NCI-H524 treated with DMSO at 0.1 percent for 48 hours (cell line): ENCODE data around the gene L1CAM.

Experiments used
- DNase-seq: peaks from one replicate; lab custom pipeline; 2025; lab: John Stamatoyannopoulos, UW

The L1CAM gene

DNA sequence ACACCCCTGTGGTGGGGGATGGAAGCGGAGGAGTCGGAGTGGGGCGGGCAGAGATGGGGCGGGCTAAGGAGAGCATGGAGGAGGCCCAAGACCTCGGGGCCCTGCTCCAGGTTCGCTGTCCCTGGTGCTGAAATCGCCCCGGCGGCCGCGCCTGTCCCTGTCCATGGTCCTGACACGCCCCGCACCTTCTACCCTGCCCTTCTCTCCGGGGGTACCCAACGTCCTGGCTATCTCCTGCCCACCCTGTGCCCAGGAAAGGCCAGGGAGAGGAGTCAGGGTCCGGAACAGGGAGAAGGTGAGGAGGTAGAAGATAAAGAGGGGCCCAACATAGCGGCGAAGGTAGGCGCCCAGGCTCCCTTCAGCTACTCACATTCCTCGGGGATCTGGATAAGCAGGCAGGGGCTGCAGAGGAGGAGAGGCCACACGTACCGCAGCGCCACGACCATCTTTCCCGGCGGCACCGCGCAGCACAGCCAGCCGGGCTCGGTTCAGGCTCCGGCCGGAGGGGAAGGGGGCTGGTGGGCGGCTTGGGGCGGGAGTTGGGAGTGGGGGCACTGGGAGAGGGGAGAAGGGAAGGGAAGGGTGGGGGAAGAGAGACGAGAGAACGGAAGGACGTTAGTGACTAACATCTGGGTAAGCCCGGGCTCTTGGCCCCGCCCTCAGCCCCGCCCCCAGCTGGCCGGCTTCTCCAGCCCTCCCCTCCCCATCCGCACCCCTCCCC, 10.4 kb downstream of the L1CAM start:
- no peak for DNase-seq

DNA sequence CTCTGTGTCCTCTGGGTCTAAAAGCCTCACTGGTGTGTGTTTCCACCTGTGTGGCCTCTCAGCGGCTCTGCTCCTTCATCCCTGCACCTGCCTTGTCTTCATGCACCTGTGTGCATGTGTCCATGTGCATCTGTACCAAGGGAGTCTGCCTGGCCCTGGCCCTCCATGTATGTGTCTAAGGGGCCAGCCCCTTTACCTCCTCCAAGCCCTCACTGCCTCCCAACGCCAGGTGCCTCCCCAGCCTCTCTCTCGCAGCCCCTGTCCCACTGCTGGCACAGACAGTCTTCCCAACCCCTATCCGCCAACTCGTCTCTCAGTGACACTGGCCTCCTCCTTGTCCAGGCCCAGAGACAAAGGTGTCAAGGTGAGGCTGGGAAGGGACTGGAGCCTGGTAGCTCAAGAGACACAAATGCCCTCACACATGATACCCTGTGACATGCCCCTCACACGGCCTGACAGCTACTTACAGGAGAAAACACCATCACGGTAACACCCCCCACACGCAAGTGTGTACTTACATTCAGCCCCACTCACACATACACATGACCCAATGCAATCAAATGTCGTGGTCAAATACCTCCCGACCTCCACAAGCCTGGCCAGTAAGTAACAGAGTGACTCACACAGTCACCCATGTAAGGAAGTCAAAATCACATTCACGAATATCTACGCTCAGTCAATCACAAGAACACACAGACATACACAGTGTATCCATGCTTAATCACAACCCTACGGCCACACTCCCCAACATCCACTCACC, 11.4 kb downstream of the L1CAM start:
- no peak for DNase-seq

DNA sequence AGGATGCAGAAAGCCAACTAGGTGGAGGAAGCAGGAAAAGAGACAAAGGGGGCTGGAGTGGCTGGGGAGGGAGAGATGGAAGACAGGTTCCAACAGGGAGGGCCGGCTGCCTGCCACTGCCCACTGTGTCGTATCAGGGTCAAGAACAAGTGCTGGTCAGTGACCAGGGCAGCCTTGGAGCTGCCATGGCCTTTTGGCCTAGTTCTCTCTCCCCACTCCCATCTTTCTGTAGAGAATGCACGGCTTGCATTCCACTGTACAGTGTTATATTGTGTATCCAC, 11.9 kb downstream of the L1CAM start:
- no peak for DNase-seq

DNA sequence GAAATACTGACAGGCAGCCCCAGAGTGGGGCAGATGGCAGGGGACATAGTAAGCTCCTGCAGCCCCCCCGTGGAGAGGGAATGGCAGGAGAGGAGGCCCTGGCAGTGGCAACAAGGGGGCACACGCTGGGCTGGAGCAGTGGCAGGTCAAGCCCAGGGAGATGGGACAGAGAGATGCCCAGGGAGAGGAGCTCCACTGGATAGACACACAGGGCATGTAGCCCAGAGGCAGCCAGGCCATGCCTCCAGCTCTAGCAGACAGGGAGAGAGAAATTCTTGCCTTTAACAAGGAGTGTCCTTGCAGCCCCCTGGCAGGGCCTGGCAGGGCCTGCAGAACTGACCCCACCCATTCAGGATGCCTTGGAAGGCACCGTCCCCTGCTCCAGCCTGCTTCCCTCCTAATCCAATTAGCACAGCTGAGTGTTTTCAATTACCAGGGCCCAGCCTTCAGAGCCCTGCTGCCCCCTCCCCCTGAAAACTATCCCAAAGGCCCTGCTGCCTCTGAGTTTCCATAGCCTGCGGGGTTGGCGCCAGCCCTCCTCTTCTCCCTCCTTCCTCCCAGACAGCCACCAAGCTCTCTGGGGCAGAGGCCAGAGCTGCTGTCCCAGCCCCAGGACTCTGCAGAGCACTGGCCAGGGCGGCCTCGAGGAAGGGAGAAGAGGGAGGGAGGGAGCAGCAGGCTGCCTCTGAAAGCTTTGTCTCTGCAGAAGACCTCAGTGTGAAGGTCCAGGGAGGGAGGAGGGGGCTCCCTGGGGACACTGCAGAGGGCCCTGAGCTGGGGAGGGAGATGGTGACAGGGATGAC, 12.5 kb downstream of the L1CAM start:
- DNase-seq, result peak; percentile 92

DNA sequence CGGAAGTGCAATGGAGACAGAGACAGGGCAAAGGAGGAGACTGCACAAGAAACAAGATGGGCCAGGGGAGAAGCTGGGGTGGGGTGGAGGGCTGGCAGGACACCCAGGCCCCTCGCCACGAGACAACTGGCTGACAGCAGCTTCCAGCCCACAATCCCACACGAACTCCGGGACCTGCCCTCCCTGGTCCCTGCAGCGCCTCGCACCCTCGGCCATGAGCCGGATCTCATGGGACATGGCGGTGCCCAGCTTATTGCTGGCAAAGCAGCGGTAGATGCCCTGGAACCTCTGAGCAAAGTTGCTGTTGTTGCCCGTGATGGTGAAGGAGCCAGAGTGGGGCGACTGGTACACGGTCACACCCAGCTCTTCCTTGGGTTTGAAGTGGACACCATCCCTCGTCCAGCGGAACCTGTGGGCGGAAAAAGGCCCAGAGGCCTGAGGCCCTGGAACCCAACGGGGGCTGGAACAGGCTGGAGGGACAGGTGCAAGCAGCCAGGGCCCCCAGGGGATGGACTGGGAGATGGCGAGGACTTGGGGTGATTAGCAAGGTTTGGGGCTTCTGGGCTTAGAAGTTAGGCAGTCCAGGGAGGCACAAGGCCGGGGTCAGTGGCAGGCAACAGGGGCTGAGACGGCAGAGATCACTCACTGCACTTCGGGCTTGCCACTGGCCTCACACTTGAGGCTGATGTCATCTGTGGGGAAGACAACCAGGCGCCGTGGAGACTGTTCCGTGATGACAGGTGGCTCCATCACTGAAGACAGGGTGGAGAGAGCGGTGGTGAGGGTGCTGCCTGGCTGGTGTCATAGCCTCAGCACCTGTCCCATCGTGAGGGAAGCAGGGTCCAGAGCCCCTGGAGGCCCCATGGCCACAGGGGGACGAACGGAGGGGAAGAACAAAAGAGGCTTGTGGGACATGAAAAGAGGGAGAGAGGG, 13.8 kb downstream of the L1CAM start:
- DNase-seq, result no peak

DNA sequence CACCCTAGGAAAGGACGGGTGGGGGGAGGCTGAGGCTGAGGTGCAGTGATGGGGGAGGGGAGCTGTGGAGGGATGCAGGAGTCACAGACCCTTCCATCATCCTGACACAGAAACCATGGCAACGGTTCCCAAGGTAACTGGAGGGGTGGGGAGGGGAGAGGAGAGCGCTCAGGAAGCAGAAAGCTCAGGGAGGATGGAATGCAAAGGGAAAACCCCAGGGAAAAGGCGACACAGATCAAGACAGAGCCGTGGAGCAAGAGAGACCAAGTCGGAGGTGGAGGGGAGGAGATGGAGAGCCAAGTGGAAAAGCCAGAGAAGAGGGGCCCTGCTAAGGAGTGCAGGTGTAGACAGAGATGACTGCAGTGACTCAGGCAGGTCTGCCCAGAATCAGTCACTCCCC, 14.5 kb downstream of the L1CAM start:
- no peak for DNase-seq

DNA sequence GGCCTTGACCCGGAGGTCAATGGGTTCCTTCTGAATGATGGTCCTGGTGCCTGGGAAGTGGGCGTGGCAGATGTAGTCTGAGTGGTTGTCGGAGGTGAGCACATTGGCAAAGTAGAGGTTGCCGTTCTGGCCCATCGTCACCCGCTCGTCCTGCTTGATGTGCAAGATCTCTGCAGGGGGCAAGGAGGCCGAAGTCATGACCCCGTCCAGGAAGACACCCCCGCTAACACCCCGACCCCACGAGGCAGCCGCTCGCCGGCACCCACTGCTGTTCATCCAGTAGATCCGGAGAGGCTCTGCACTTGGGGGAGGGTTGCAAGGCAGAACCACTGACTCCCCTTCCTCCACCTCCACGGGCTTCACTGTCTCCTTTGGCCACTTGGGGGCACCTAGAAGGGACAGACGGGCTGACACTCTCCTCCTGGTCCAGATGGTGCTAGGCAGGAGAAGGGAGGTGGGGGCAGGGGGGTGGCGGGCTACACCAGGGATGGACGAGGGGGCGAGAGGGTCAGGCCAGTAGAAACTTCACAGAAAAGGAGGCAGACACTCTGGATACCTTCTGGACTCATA, 15.1 kb downstream of the L1CAM start:
- no peak for DNase-seq

DNA sequence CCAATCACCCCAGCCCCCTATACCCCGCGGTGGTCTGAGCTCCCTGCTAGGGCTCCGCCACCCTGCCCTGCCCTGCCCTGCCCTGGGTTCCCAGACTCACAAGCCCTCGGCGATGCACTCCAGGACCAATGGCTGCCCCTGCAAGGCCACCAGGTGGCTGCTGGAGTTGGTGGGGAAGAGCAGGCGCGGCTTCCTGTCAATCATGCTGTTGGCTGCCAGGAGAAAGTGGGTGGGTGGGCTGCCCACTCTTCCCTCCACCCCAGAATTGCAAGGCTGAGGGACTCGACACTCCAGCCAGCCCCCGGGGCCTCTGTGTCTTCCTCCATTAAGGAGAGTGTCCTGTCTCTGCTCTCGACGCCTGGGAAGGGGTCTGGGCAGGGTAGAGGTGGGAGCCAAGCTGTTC, 15.7 kb downstream of the L1CAM start:
- DNase-seq, result no peak

DNA sequence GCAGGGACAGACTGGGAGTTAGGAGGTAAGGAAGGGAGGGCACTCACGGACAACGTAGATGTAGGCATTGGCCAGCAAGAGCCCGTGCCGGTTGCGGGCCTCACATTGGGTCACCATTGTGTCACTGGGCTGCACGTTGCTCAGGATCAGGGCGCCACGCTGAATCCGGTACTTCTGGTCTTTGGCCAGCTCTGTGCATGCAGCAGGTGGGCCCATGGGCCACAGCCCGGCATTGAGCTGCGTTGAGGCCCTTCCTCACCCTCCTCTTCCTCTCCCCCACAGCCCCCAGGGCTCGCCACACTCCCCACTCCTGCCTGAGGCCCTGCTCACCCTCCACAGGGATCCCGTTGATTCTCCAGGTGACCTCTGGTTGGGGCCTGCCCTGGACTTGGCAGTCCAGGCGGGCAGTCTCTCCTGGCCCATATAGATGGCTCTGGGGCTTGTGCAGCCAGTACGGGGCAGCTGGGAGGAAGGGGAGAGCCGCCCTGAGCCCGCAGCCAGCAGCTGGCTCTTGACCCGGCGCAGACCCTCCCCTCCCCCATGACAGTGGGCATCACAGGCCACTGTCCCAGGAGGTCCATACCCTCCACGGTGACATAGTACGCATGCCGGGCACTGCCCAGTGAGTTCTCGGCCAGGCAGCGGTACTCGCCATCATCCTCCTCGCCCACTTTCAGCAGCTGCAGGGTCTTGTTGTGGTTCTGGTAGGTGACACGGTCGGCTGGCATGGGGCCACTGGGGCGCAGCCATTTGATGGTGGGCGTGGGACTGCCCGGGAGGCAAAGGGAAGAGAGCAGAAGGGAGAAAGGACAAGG, 16.3 kb downstream of the L1CAM start:
- no peak for DNase-seq

DNA sequence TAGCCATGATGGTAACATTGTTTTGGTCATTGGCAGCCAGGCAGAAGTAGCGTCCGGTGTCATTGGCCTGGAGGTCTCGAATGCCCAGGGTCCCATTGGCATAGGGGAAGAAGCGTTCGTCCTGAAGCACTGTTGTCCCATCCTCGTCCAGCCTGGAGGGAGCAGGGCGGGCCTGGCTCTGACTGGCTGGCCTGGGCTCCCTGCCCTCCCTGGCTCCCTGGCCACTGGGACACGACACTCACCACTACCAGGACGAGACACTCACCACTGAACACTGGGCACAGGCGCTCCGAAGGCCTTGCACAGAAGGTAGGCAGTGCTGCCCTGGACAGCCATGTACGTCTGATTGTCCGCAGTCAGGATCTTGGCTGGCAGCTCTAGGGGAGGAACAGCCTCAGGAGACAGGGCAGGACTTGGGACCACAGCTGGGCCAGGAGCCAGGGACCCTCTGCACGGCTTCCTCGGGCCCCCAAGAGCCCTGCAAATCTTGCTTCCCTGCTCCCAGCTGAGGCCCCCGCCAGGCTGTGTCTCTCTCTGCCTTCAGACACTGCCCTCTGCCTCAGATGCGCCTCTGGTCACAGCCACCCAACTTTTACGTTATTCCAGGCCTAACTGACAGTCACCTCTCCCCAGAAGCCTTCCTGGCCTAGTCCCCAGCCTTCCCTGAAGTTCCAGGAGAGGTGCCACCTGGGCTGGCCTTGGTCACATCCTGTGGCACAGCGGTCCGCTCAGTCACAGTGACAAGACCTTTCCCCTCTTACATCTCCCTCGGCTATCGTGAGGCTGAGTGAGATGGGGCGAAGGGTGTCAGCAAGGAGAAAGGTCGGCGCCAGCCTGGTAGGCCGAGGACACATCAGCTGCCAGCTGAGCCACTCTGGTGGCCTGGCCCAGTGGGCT, 17.1 kb downstream of the L1CAM start:
- DNase-seq, result no peak

DNA sequence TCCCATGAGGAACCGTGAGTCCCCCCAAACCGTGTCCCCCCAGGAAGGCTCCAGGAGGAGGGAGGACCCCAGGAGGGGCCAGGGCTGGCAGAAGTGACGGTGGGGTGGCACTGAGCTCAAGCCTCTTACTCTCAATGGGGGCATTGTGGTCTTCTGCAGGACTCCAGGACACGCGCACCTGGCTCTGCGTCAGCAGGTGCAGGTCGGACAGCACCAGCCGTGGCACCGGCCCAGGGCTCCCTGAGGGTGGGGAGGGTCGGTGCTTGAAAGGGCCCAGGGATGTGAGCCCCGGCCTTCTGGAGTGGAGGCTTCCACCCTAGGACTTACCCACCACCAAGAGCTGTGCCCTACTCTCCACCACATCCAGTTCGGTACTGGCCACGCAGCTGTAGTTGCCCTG, 18.3 kb downstream of the L1CAM start:
- DNase-seq, result no peak

DNA sequence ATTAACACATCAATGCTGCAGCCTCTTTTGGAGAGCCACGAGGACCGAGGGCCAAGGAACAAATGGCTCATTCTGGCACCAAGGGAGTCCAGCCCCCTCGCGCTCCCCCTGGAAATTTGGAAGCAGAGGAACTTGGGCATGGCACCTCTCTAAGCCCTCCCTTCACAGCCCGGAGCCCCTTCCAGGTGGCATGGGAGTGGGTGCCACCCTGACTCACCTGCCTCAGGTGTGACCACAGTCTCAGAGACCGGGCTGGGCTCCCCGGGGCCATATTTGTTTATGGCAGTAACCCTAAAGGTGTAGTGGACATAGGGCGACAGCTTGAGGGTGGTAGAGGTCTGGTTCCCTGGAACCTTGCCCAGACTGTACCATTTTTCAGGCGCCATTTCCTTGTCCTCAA, 18.8 kb downstream of the L1CAM start:
- no peak for DNase-seq

DNA sequence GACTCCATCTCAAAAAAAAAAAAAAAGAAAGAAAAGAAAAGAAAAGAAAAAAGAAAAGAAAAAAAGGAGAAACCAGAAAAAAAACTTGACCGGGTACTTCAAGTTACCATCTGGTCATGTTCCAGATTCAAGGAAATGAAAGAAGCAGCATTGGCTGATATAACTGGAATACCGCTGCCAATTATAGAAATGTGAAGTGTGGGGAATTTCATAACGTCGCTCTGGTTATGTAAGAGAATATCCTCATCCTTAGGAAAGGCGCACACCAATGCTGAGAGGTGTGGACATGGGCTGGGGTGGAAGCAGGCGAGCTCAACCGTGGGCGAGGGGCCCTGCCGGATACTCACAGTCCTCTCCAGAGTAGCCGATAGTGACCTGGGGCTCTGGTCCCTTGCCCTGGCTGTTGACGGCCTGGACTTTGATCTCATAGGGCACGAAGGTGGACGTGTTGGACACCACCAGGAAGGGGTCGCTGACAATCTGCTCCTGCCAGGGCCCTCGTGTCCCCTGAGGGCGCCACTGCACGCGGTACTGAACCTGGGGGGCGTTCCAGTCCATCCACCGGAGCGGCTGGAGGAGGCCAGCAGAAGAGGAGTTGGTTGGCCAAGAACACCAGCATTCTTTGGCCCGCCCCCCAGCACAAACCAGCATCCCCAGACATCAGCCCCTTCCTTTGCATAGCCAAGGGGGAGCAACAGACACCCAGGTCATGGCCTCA, 19.5 kb downstream of the L1CAM start:
- DNase-seq, result no peak

DNA sequence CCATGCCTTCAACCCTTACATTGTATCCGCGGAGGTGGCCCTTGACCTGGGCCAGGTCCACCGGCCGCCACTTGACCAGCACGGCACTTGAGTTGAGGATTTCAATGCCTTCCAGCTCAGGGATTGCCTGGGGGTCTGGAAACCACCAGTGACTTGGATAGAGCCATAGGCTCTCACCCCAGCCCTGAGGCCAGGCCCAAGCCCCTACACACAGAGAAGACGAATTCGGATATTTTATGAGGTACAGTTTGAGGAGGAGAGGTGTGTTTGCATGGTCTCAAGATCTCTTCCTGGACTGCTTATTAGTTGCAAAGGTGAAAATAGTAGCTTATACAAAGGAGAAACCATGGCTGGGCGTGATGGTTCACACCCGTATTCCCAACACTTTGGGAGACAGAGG, 20.3 kb downstream of the L1CAM start:
- no peak for DNase-seq

DNA sequence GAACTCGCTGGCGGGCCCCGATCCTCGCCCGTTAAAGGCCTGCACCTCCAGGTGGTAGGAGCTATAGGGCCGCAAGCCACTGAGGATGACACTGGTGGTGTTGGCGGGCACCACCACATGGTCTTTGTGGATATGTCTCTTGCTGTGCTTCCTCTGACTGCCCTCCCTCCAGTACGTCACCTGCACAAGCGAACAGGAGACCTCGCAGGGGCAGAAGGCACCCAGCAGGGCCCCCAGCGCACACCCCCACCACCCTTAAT, 20.7 kb downstream of the L1CAM start:
- no peak for DNase-seq

DNA sequence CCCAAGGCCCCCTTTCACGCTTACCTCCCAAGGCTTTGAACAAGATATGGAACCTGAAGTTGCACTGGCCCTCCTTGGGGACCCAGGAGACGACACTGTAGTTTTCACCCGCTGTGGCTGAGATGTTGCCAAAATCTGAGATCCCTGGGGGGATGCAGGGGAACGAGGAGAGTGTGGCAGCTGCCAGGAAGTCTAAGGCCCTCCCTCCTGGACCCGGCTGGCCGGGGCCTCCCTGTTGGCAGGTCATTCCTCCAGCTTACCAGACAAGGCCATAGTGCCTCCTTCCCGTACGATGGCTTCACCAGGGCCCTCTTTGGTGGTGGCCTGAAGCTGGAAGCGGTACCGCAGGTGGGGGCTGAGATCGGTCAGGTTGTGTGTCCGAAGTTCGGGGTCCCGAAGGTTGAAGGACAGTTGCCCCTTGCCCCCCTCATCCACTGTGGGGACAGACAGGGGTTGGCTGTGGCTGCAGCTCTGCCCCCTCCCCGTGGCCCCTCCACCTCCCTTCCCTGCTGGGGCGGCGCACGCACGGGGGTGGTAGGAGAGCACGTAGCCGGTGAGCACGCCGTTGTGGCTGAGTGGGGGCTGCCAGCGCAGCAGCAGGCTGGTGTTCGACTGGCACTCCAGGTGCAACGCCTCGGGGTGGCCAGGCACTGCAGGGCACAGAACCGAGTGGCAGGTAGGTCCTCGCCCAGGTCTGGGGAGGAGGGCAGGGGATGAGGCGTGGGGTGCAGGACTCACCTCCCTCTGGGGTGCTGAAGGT, 21.2 kb downstream of the L1CAM start:
- DNase-seq, result no peak

DNA sequence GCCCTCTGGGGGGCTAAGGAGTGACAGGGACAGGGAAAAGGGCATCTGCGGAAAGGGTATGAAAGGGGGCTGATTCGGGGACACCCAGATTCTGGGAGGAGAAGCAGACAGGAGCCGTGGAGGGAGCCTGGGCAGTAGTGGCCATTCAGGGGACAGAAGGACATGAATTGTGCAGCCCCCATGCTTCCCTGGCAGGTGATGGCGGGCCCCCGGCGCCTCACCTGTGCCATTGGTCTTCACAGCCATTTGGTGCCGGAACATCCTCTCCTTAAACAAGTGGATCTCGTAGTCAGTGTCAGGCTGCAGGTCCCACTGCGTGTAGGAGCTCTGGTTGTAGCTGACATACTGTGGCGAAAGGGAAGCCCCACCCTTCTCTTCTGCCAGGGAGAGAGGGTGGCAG, 21.9 kb downstream of the L1CAM start:
- DNase-seq, result no peak

DNA sequence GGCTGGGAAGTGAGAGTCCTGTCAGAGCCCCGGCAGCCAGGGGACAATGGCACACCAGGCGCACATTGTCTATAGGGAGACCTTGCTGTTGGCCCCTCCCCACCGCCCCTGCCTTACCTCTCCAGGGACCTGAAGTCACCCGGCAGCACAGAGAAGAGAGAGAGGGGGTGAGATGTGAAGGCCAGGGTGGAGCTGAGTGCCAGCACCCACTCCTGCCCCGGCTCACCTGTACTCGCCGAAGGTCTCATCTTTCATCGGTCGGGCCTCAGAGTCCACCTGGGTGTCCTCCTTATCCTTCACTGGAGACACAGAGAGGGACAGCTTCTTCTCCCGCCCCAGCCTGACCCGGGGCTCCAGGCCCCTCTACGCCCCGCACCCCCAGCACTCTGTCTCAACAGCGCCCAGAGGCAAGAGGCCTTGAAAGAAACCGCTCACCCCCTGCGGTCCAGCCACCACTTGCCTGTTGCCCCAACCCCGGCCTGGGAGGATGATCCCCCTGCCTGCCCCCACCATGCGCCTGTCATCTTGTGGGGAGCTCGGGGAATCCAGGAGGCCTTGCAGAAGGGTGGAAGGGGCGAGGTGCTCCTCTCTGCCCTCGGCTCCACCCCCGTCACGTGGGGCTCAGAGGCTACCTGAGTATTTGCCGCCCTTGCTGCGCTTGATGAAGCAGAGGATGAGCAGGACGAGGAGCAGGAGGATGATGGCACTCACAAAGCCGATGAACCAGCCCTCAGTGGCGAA, 22.6 kb downstream of the L1CAM start:
- DNase-seq, result no peak
